Head of caudate nucleus (tissue), 42 donors: ENCODE results near the gene SOX11.
"Not testable (repeated sequence)": the region's sequence is repeated elsewhere in the genome, so short reads cannot be mapped to it uniquely, and the experiment has no call there.

Source experiments
- DNase-seq, 42 donors: peaks; one replicate each; pipeline versions ENCODE4 v3.0.0 to v3.0.0-alpha.2; 2020 to 2021; ENCODE audit warnings: mixed read lengths in 7 of 42
- intact Hi-C: fragments of 100-400 bp; cut with DNase I; formaldehyde crosslinking; loops from one replicate; pipeline ENCODE4 v1.15.0; 2022

The SOX11 gene

GRCh38 chr2:5691985-5692529 lies at the start of gene SOX11:
TSS of gene SOX11 (plus strand) at chr2:5692384. CDS start at chr2:5692722, 338 bp downstream.
- peak; percentile 66 to 95 (median 85) for DNase-seq
- intact Hi-C loops, result no loop called here

DNA sequence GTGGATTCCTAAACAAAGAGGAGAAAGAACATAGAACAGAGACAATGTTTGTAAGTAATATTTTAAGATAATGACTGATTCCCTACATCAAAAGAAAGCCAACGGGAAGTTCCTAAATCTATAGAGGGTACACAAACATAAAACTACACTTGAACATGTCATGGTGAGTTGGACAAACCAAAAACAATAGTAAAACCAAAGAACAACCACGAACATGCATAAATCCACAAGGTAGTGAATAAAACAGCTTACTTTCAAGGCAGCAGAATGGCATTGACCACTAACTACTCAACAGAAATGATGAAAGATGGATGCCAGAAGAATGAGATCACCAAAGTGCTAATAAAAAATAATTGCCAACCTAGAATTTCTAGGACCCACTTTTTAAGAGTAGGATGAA lies 39.5 kb upstream of the SOX11 start:
- intact Hi-C loops, DNase-seq: not testable (repeated sequence)

- DNase-seq, intact Hi-C loops: not testable (repeated sequence)
Measured at GRCh38 chr2:5653756-5654155, 38.4 kb upstream of the SOX11 start.

- intact Hi-C loops, result no loop called here
- DNase-seq, result no peak
Measured at GRCh38 chr2:5657231-5657630, 35.0 kb upstream of the SOX11 start.

GRCh38 chr2:5660591-5660990 lies 31.6 kb upstream of the SOX11 start:
- no peak for DNase-seq
- intact Hi-C loops, result no loop called here

DNA sequence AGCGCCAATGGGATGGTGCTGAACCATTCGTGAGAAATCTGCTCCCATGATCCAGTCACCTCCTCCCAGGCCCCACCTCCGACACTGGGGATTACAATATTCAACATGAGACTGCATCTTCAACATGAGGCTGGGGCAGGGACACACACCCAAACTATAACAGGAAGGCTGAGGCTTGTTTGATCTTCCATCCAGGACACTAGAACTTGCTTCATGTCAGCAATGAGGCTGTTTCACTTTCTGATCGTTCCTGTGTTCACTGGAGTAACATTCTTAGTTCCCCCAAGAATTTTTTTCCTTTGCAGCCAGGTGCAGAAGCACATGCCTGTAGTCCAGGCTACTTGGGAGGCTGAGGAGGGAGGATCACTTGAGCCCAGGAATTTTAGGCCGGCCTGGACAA lies 30.8 kb upstream of the SOX11 start:
- intact Hi-C loops, result no loop called here
- no peak for DNase-seq

- DNase-seq, result no peak
- intact Hi-C loops, result no loop called here
Measured at GRCh38 chr2:5664278-5664681, 27.9 kb upstream of the SOX11 start.

GRCh38 chr2:5665066-5665465 lies 27.1 kb upstream of the SOX11 start:
- intact Hi-C loops, result no loop called here
- DNase-seq, result no peak

- no peak for DNase-seq
- intact Hi-C loops, result no loop called here
Measured at GRCh38 chr2:5666798-5667197, 25.4 kb upstream of the SOX11 start.

DNA sequence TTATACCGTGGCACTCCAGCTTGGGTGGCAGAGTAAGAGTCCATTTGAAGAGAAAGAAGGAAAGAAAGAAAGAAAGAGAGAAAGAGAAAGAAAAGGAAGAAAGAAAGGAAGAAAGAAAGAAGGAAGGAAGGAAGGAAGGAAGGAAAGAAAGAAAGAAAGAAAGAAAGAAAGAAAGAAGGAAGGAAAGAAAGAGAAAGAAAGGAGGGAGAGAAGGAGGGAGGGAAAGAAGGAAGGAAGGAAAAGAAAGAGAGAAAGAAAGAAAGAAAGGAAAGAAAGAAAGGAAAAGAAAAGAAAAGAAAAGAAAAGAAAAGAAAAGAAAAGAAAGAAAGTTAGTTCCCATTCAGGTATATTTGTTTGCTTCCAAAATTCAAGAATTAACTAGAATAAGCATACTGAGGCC lies 24.5 kb upstream of the SOX11 start:
- intact Hi-C loops, DNase-seq: not testable (repeated sequence)

GRCh38 chr2:5668682-5669250 lies 23.4 kb upstream of the SOX11 start:
- intact Hi-C loops, result no loop called here
- no peak for DNase-seq

GRCh38 chr2:5672749-5673144 lies 19.4 kb upstream of the SOX11 start:
- DNase-seq, result peak in 1 of 42 donors; percentile 8
- intact Hi-C loops, result no loop called here

DNA sequence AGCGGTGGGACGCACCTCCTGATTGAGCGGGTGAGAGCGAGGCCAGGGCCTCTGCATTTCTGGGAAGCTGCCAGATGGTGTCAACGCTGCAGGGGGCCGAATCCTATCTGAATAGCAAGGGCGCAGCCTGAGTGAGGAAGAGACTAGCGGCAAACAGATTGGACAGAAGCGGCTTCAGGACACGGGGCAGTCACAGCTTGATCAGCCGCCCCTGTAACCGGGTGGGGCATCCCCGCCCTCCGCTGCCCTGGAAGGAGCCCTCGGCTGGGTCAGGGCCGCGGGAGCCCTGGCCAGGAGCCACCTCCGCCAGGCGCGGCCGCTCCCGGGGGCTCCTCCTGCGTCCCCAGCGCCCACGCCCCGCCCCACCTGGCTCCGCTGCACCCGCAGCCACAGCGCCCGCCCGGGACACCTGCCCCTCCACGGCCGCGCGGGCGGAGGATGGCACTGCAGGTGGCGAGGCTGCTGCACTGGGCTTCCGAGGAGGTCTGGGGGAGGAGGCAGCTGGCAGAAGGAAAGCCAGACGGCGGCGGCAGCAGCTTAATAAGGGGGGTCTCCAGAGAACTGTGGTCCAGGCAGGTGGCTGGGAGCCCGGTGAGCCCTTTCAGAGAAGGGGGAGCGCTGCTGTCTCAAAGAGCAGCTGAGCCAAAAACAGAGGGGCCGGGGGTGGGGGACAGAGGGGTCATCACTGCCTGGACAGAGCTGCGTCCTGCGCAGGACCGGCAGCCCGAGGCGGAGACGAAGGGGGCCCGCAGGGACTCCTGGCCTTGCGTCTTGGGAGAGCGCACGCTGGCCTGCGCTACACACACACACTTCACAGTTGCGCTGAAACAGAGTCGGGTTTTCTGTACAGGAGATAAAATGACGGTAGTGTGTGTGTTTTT lies 18.8 kb upstream of the SOX11 start:
- DNase-seq, result peak in 4 of 42 donors; percentile 8 to 16 (median 12)
- intact Hi-C loops, result no loop called here

- intact Hi-C loops, result no loop called here
- no peak for DNase-seq
Measured at GRCh38 chr2:5674026-5674340, 18.2 kb upstream of the SOX11 start.

DNA sequence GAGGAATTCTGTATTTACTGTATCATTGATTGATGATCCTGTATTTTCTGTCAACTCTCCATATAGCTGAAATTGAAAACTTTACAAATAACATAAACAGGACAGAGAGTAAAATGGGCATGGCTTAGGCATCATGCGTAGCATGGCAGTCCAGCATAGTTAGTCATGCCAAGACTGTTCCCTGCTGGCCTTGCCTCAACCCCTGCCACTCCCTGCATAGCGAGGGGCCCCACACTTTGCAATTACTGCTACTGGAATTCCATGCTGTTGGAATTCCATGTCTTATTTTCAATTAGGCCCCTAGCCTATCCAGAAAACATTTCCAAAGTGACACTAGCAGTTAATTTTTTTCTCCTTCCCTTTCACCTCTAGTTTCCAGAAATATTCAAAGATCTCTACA lies 15.1 kb upstream of the SOX11 start:
- intact Hi-C loops, result no loop called here
- DNase-seq, result no peak

GRCh38 chr2:5683471-5683870 lies 8.7 kb upstream of the SOX11 start:
- intact Hi-C loops, result no loop called here
- no peak for DNase-seq

DNA sequence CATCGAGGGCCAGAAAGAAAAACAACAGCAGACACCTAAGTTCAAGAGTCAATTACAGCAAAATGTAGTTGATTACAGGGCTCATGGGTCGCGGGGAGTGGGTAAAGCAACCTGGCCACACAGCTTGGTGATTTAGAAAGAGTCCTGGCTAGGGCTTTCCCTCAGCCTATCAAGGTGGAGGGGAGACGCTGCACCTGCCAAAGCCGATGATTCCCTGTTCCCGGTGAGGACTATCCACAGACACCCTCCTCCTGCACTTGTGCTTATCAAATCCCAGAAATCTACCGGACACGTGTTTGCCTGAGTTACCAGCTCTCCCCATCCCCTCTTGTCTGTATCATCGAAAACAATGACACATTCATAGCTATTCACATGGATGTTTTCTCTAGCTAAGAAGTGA lies 7.0 kb upstream of the SOX11 start:
- no peak for DNase-seq
- intact Hi-C loops, result no loop called here

- DNase-seq, result no peak
- intact Hi-C loops, result no loop called here
Measured at GRCh38 chr2:5686068-5686467, 6.1 kb upstream of the SOX11 start.

DNA sequence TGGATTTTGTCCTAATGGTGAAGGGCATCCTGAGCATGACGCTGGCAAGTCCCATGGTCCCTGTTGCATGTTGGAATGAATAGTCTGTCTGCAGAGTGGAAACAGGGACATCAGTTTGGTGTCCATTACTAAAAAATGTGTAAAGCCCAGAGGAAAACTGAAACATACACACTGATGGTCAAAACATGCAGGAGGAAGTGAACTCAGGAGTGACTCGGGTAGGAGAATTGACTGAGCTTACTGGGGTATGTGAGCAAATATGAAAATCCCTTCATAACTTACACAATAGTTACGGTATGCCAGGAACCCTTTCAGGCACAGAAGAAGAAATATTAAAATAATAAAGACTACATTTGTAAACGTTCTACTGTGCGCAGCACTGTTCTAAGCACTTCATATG lies 5.6 kb upstream of the SOX11 start:
- intact Hi-C loops, result no loop called here
- no peak for DNase-seq

- no peak for DNase-seq
- intact Hi-C loops, result no loop called here
Measured at GRCh38 chr2:5689750-5690149, 2.4 kb upstream of the SOX11 start.

DNA sequence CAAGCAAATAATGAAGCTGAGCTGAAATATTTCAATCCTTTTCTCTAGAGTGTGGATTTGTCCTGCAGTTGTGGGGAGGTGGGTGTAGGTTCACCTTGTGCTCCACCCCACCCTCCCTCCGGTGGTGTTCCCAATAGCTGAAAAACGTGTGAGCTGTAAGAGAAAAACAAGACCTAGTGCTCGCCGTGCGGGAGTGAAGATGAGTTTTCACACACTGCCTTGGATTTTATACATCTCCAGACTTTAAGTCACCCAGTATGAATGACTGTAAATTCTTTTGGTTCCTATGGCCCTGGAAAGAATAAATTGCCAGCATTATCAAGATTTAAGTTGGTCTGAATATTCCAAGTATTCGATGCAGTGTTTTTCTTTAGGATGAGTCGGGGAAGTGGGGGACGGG lies 1.9 kb upstream of the SOX11 start:
- intact Hi-C loops, result no loop called here
- peak in 28 of 42 donors; percentile 13 to 80 (median 38) for DNase-seq
